ENCODE data around the gene HDAC7.

HDAC7 gene

GRCh38 chr12:47793015-47793681, 26.6 kb downstream of the HDAC7 start:
- no peak for DNase-seq (ENCODE audit: low spot score)

GRCh38 chr12:47791874-47792273, 27.8 kb downstream of the HDAC7 start:
- no peak for DNase-seq (ENCODE audit: low spot score)

- DNase-seq (ENCODE audit: low spot score) = no peak
Observed at GRCh38 chr12:47791351-47791746, 28.4 kb downstream of the HDAC7 start.

GRCh38 chr12:47790676-47791350, 28.9 kb downstream of the HDAC7 start:
- no peak for DNase-seq (ENCODE audit: low spot score)

- DNase-seq (ENCODE audit: low spot score) = no peak
Observed at GRCh38 chr12:47789712-47790489, 29.8 kb downstream of the HDAC7 start.

GRCh38 chr12:47789141-47789540, 30.6 kb downstream of the HDAC7 start:
- DNase-seq (ENCODE audit: low spot score) = no peak

GRCh38 chr12:47787596-47788319, 31.9 kb downstream of the HDAC7 start:
- DNase-seq (ENCODE audit: low spot score) = no peak

- no peak for DNase-seq (ENCODE audit: low spot score)
Observed at GRCh38 chr12:47786662-47787280, 32.9 kb downstream of the HDAC7 start.

- DNase-seq (ENCODE audit: low spot score) = no peak
Observed at GRCh38 chr12:47785887-47786661, 33.6 kb downstream of the HDAC7 start.

GRCh38 chr12:47785036-47785886, 34.4 kb downstream of the HDAC7 start:
- DNase-seq (ENCODE audit: low spot score) = no peak

- DNase-seq (ENCODE audit: low spot score) = no peak
Observed at GRCh38 chr12:47783821-47784819, 35.6 kb downstream of the HDAC7 start.

- no peak for DNase-seq (ENCODE audit: low spot score)
Observed at GRCh38 chr12:47783024-47783755, 36.5 kb downstream of the HDAC7 start.

GRCh38 chr12:47782372-47782770, 37.3 kb downstream of the HDAC7 start:
- no peak for DNase-seq (ENCODE audit: low spot score)

- no peak for DNase-seq (ENCODE audit: low spot score)
Observed at GRCh38 chr12:47781479-47782371, 38.0 kb downstream of the HDAC7 start.

GRCh38 chr12:47779943-47780504, 39.7 kb downstream of the HDAC7 start:
- DNase-seq (ENCODE audit: low spot score) = no peak

GRCh38 chr12:47779301-47779942, 40.3 kb downstream of the HDAC7 start:
- DNase-seq (ENCODE audit: low spot score) = peak; percentile 80

Data from COLO829 (cell line).